Measurements from ENCODE around the gene PIM3.
A peak's percentile ranks its signal among the peaks of the same experiment; 100 is the strongest.

The PIM3 gene

DNA sequence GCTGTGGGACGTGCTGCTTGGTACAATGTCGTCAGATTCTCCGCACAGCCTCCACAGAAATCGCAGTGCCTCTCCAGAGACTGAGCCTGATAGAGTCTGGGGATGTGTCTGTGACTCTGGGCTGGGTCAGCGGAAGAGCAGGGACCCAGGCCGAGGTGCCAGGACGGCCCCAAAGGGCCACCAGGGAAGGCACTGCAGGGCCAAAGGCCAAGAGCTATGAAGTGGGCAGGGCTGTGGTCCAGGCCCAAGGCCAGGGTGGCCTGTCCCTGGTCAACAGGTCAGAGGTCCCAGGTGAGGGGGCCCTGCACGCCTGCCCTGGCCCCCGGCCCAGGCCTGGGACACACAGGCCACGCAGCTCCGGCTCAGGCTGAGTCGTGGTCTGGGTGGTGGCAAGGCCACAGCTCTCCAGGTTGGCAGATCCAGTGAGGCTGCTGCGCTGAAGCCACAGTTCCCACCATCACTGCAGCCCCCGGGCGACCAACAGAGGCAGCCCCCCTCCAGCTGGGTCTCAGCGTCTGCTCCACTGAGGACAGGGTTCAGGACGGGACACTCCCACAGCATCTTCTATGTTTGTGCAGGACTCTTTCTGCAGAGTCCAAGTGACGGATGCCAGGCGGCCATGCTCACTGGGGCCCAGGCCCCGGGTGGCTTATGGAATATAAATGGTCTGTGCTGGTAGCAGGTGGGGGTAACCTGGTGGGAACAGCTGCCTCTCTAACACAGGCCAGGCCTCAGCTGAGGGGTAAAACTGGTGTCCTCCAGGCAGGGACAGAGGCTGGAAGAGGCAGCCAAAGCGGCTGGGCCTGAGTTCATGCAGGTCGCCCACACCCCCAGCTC, 4.8 kb upstream of the PIM3 start:
- DNase-seq (ENCODE audit: low spot score): no peak

DNA sequence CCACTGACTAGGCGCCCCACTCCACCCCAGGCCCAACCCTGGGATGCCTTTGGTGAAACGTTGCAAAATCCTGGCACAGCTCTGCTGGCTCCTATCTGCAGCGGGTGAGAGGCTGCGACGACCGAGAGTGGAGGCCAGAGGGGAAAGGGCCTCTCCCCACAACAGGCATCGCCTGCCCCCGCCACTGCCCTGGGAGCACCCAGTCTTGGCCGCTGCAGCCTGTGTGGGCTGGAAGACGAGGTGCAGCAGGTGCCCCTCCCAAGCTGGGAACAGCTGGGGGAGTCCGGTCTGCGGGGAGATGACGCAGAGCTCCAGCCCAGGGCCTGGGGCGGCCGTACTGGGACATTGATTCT, 4.2 kb upstream of the PIM3 start:
- DNase-seq (ENCODE audit: low spot score): no peak

DNA sequence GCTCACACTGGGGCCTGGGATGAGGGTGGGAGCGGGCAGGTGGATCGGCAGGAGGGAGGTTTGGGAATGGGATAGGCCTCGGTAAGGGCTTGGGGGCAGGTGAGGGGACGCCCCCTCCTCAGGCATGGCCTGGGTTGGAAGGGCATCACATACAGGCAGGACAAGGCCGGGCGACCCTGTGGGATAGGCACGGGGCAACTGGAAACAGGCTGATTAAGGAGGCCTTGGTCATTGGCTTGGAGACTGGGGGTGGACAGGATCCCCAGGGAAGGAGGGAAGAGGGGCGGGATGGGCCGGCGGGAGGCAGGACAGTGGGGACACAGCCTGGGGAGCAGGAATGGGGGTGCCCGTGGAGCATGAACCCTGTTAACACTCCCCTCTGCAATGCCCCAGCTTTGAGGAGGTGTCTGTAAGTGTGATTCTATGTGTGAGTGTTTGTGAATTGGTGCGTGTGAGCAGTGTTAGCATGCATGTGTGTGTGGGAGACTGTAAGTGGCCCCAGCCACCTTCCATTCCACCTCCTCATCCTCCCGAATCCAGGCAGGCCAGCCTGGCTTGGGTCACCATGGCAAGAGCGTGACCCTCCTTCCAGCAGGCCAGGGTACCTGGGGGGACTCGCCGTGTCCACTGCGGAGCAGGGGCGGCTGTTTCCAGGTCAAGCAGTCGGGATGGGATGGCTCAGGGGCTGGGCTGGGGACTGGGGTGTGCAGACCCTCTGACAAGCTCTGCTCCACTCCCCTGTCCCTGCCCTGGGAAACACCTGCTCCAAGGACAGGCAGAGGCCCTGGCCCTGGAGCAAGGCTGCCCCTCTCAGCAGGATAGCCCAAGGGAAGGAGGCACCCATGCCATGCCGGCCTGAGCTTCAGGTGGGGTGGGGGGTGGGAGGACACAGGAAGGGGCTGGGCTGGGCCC, 3.4 kb upstream of the PIM3 start:
- DNase-seq (ENCODE audit: low spot score): no peak

DNA sequence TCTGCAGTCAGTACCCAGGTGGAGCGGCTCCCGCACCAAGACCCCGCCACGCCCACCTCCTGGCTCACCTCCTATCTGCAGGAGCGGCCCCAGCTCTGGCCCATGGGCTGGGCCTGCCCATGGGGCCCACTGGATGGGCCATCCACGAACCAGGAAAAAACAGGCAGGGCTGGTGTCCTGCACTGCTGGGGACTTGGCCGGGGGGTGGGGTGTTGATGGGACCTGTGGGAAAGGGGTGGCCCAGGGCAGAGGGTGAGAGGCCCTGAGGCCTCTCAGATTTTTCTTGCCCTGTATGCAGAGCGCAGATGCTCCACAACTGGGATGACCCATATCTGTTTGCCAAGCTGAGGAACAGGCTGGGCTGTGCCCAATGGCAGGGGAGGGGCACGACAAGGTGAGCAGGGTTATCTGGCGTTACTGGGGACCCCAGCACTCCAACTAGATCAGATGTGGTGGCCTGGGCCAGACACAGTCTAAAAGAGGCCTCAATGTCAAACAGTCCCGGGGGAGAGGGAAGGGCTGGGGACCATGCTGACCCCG, 2.7 kb upstream of the PIM3 start:
- DNase-seq (ENCODE audit: low spot score): no peak

DNA sequence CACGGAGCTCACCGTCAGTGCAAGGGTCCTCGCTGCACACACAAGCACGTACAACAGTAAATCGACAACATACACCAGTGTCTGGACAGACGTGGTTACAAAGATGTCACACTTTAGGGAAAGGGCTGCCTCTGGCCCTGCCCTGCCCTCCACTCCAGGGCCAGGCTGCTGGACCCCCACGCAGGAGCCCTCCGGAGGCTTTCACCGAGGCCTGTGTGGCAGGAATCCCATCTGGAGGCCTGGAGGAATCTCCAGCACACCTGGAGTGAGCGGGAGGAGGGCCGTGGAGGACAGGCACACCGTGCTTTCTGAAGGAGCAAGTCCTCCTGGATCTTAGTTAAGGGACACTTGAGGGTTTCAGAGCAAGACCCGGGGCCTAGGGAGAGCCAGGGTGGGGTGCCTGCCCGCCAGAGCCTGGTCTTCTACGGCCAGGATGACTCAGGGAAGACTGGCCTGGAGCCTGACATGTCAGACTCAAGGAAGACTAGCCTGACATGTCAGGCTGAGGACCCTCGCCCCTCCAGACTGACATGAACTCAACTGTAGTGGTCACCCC, 2.1 kb upstream of the PIM3 start:
- no peak for DNase-seq (ENCODE audit: low spot score)

DNA sequence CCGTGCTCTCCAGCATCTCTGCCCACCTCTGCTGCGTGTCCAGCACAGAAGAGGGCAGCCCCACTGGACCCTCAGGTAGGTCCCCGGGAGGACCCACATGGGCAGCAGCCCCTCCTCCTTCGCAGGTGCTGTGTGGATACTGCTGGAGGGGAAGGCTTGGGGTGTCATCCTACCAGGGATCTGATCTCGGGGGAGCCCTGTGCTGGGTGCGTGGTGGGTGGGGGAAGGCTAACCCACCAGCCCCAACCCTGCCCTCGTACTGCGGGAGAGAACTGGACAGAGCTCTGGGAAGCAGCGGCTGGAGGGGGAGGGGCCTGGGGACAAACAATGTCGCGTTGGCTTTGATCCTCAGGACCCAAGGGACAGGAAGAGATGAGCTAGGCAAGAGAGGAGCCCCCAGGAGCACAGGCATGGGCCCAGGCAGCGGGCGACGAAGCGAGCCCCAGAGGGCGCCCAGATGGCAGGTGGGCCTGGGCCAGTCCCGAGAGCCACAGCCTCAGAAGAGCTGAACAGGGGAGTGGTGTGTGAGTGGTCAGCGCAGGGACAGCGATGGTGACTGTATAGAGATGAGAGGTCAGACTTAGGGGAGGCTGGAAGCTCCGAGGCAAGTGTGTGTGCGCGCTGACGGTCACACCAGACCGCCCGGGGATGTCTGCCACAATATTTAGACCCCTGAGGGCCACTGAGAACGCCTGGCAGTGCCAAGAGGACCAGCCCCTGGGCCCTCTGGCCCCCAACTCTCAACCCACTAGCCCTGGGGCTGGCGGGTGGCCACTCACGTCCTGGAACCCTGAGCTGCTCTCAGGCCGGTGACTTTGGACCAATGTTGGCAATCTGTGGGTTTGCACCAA, 1.4 kb upstream of the PIM3 start:
- DNase-seq (ENCODE audit: low spot score): no peak

DNA sequence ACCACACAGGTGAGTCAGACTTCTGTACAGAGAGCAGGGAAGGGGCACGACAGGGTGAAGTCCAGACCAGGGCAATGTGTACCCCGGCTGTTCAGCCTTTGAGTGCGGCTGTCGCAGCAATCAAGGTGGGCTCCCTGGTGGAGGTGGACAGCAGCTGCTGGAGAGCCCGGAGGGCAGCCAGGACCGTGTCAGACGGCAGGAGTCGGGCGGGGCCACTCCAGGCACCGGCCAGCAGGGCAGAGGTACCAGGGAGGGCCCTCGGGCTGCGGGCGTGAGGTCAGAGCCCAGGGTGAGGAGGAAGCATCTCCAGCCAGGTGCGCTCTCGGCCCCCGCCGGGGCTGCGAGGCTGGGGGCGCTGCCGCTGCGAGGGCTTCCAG, 802 bp upstream of the PIM3 start:
- no peak for DNase-seq (ENCODE audit: low spot score)

DNA sequence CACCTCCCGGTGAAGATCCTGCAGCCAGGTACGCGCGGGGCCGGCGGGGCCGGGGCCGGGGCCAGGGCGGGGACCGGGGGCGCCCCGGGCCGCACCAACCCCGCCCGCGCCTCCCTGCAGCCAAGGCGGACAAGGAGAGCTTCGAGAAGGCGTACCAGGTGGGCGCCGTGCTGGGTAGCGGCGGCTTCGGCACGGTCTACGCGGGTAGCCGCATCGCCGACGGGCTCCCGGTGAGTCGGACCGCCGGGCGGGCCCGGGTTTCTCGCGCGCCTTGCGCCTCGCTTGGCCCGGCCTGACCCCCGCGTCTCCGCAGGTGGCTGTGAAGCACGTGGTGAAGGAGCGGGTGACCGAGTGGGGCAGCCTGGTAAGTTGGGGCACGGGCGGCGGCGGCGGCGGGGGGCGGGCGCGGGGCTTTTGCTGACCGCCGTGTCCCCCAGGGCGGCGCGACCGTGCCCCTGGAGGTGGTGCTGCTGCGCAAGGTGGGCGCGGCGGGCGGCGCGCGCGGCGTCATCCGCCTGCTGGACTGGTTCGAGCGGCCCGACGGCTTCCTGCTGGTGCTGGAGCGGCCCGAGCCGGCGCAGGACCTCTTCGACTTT, 531 bp downstream of the PIM3 start:
- no peak for DNase-seq (ENCODE audit: low spot score)

DNA sequence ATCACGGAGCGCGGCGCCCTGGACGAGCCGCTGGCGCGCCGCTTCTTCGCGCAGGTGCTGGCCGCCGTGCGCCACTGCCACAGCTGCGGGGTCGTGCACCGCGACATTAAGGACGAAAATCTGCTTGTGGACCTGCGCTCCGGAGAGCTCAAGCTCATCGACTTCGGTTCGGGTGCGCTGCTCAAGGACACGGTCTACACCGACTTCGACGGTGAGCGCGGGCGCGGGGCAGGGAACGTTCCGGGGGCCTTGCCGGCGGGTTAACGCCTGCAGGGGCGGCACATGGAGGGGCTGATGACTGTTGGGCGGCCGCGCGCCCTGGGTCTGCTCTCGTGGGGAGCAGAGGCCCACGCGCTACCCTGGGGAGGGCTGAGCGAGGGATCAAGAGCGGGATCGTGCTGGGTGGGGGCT, 1.0 kb downstream of the PIM3 start:
- no peak for DNase-seq (ENCODE audit: low spot score)

DNA sequence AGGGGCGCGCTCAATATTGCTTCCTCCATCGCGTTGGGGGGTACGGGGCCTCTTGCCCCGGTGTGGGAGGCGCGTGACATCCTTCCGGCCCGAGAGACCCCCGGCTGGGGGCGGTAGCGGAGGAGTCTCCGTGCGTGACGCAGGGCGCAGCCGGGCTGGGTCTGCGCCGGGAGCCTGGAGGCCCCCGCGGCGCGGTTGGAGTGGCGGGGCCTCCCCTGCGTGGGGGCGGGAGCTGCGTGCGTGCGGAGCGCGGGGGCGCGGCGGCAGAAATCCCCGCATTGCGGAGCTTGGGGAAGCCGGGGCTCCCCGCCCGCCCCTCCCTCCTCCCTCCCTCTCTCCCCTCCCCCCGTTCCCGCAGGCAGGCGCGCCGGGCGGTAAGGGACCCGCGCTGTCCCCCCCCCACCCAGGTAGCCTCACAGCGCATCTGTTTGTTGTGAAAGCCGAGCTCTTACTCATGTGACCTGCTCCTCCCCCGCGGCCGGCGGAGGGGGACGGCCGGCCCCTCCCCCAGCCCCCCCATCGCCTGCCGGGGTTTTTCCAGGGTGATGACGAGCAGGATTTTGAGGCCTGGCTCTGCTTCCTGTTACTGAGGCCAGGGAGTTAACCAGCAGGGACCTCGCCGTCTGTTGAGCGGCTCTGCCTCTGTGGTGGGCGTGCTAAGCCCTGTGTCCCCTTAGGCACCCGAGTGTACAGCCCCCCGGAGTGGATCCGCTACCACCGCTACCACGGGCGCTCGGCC, 1.6 kb downstream of the PIM3 start:
- peak; percentile 83 for DNase-seq (ENCODE audit: low spot score)

DNA sequence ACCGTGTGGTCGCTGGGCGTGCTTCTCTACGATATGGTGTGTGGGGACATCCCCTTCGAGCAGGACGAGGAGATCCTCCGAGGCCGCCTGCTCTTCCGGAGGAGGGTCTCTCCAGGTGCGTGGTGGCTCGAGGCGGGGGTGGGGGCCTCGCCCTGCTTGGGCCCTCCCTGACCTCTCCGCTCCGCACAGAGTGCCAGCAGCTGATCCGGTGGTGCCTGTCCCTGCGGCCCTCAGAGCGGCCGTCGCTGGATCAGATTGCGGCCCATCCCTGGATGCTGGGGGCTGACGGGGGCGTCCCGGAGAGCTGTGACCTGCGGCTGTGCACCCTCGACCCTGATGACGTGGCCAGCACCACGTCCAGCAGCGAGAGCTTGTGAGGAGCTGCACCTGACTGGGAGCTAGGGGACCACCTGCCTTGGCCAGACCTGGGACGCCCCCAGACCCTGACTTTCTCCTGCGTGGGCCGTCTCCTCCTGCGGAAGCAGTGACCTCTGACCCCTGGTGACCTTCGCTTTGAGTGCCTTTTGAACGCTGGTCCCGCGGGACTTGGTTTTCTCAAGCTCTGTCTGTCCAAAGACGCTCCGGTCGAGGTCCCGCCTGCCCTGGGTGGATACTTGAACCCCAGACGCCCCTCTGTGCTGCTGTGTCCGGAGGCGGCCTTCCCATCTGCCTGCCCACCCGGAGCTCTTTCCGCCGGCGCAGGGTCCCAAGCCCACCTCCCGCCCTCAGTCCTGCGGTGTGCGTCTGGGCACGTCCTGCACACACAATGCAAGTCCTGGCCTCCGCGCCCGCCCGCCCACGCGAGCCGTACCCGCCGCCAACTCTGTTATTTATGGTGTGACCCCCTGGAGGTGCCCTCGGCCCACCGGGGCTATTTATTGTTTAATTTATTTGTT, 2.4 kb downstream of the PIM3 start:
- no peak for DNase-seq (ENCODE audit: low spot score)

DNA sequence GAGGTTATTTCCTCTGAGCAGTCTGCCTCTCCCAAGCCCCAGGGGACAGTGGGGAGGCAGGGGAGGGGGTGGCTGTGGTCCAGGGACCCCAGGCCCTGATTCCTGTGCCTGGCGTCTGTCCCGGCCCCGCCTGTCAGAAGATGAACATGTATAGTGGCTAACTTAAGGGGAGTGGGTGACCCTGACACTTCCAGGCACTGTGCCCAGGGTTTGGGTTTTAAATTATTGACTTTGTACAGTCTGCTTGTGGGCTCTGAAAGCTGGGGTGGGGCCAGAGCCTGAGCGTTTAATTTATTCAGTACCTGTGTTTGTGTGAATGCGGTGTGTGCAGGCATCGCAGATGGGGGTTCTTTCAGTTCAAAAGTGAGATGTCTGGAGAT, 3.1 kb downstream of the PIM3 start:
- no peak for DNase-seq (ENCODE audit: low spot score)

DNA sequence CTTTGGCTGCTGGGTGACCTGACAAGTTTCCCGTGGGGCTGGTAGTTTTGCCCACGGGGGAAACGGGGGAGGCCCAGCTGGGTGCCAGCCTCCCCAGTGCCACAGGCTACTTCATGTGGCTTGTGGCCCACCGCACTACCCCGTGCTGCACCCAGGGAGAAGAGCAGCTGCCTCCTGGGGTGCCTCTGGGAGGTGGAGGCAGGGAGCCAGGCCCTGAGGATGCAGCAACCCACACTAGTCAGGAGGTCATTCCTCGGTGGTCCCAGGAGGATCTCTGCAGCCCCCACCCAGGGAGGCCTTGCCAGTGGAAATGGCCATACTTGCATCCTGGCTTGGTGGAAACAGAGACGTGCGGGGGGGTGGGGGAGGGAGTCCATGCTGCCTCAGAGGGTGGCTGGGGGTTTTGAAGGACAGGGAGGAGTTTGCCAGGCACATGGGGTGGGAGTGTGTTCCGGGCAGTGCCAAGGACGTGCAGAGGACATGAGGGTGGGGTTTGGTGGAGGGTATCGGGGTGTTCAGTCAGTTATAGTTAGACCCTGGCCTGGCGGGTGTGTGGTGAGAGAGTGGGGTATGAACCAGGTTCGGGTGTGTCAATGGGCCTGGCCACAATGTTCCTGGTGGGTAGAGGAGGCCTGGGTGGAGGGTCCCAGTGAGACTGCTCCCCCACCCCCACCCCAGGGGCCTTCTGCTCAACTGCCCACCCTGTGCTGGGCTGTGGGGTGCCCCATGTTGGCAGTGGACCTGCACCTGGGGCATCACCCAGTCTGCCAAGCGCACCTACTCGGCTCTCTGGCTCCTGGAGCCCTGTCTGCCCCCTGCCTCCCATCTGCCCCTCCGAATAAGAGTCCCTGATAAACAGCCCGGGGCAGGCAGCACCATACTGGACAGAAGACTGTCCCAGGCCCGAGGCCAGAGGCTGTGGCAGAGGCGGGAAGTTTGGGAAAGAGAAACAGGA, 3.8 kb downstream of the PIM3 start:
- DNase-seq (ENCODE audit: low spot score): no peak

DNA sequence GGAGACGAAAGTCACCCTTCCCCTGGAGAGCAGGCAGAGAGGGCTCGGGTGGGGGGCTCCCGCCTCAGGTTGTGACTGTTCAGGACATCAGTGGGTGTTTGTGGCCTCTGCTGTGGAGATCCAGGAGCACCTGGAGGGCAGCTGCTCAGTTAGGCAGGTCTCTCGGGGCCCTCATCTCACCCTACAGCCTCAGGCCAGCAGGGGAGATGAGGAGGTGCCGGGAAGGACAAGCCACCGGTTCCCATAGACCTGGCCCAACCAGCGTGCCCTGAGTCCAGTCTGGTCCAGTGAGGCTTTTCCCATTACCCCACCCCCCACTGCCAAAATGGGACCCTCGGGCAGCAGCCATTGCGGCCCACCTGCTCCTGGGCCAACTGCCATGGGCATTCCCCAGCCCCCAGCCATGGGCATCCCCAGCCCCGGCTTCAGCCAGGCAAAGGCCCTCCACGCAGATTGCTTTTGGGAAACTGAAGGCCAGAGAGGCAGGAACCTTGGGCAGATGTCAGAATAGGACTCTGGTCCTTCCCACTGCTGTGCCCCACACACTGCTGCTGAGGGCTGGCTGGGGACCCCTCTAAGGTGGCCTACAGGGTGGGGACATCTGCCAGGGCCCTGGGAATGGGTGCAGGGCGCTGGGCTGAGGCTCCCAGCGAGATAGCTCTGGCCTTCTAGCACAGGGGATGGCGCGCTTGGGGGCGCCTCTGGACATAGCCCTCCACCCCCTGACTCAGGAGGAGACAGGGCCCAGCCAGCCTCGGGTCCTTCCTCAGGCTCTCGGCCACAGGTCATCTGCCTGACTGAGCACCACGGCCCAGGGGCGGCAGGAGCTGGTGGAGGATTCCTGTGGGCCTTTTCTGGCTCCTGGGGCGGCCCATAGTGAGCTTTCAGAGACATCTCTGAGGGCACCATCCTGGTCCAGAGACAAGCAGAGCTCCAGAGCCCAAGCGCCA, 4.8 kb downstream of the PIM3 start:
- DNase-seq (ENCODE audit: low spot score): no peak

DNA sequence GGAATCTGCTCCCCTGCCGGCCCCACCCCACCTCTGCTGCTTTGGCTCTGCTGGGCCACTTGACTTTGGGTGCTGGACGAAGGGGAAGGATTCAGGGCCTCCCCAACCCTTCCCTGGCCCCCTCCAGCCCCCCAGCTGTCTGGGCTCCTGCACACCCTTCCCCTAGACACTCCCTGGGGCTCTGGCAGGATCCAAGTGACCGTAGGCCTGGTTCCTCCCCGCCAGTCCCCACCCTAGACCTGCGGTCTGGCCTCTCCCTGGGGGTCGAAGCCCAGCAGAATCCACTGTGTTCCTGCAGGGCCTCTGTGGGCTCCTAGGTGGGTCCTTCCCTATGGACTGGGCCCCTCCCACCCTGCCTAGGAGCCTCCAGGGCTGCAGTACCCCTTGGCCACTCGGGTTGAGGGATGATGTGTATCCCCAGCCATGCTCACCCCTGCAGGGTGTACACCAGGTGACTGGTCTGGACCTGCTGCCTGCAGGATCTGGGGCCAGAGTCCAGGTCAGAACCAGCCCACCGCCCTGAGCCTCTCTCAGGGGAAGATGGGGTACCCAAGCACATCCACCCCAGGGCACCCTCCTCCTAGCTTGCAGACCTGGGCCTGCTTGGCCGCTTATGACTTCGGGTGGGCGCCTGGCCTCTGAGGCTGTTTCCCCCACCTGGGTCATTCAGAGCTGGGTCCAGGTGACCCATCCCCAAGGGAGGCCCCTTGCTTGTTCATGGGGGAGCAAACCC, 5.6 kb downstream of the PIM3 start:
- DNase-seq (ENCODE audit: low spot score): no peak
